ENCODE results near the gene LCLAT1.
A peak's percentile ranks its signal among the peaks of the same experiment; 100 is the strongest.
"Not testable (repeated sequence)": the region's sequence is repeated elsewhere in the genome, so short reads cannot be mapped to it uniquely, and the experiment has no call there.

Gene LCLAT1

DNA sequence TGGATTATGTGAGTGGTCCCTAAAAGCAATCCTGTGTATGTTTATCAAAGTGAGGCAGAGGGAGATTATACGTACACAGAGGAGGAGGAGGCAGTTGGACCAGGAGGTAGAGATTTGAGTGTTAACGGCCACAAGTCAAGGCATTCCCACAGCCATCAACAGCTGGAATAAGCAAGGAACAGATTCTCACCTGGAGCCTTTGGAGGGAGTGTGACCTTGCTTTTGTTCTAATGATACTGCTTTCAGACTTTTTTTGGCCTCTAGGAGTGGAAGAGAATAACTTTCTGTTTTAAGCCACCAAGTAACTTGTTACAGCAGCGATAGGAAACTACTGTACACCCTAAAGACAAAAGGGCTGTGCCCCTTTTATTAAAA is 18.1 kb downstream of the LCLAT1 start:
- TF ChIP-seq, protein P1, sequence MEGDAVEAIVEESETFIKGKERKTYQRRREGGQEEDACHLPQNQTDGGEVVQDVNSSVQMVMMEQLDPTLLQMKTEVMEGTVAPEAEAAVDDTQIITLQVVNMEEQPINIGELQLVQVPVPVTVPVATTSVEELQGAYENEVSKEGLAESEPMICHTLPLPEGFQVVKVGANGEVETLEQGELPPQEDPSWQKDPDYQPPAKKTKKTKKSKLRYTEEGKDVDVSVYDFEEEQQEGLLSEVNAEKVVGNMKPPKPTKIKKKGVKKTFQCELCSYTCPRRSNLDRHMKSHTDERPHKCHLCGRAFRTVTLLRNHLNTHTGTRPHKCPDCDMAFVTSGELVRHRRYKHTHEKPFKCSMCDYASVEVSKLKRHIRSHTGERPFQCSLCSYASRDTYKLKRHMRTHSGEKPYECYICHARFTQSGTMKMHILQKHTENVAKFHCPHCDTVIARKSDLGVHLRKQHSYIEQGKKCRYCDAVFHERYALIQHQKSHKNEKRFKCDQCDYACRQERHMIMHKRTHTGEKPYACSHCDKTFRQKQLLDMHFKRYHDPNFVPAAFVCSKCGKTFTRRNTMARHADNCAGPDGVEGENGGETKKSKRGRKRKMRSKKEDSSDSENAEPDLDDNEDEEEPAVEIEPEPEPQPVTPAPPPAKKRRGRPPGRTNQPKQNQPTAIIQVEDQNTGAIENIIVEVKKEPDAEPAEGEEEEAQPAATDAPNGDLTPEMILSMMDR (conservative IDR thresholded peaks at IDR 0.05), result no peak

DNA sequence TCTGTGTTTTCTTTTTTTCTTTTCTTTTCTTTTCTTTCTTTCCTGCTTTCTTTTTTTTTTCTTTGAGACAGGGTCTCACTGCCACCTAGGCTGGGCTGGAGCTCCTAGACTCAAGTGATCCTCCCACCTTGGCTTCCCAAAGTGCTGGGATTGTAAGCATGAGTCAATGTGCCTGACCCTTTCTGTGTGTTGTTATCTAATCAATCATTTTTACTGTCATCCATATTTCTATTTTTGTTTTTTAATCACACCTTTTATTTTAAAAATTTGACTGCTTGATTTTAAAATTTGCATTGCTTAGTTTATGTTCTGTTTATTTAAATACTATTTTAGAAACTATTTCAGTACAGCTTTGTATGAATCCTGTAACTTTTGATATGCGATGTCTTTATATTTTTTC is 19.2 kb downstream of the LCLAT1 start:
- TF ChIP-seq, protein P1 (conservative IDR thresholded peaks at IDR 0.05), result no peak

More for the DNA sequence above, 18.1 kb downstream of the LCLAT1 start:
- no peak overlapping the region for H3K27ac ChIP-seq

DNA sequence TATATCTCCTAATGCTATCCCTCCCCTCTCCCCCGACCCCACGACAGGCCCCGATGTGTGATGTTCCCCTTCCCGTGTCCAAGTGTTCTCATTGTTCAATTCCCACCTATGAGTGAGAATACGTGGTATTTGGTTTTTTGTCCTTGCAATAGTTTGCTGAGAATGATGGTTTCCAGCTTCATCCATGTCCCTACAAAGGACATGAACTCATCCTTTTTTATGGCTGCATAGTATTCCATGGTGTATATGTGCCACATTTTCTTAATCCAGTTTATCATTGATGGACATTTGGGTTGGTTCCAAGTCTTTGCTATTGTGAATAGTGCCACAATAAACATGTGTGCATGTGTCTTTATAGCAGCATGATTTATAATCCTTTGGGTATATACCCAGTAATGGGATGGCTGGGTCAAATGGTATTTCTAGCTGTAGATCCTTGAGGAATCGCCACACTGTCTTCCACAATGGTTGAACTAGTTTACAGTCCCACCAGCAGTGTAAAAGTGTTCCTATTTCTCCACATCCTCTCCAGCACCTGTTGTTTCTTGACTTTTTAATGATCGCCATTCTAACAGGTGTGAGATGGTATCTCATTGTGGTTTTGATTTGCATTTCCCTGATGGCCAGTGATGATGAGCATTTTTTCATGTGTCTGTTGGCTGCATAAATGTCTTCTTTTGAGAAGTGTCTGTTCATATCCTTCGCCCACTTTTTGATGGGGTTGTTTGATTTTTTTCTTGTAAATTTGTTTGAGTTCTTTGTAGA is 20.2 kb downstream of the LCLAT1 start:
- H3K27ac ChIP-seq, result not testable (repeated sequence)

More for the DNA sequence above, 19.2 kb downstream of the LCLAT1 start:
- H3K27ac ChIP-seq, result no peak overlapping the region

DNA sequence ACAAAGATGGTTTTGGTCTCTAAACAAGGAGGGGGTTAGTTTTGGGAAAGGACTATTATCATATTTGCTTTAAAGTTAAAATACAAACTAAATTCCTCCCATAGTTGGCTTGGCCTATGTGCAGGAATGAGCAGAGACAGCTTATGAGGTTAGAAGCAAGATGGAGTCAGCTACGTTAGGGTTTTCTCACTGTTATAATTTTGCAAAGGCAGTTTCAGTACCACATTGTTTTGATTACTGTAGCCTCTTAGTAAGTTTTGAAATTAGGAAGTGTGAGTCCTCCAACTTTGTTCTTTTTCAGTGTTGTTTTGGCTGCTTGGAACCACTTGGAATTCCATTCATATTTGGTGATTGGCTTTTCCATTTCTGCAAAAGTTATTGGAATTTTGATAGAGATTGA is 23.4 kb downstream of the LCLAT1 start:
- TF ChIP-seq, protein P1 (conservative IDR thresholded peaks at IDR 0.05), result no peak
- no peak overlapping the region for H3K27ac ChIP-seq

DNA sequence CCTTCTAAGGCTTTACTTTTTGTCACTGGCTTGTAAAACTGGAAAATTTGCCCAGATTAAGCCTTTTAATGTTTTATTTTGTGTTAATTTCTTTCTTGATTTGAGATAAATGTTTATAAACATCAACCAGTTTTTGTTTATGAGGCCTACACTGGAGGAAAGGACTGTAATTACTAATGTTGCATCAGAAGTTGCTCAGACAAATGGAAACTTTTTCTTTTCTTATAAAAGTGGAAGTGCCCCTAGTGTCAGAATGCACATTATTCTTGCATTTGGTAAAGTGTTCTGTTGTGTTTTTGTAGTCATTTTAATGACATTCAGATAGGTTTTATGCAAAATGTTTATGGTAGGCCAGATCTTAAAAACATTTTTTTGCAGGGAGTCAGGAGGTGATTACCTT is 25.3 kb downstream of the LCLAT1 start:
- no peak overlapping the region for H3K27ac ChIP-seq

DNA sequence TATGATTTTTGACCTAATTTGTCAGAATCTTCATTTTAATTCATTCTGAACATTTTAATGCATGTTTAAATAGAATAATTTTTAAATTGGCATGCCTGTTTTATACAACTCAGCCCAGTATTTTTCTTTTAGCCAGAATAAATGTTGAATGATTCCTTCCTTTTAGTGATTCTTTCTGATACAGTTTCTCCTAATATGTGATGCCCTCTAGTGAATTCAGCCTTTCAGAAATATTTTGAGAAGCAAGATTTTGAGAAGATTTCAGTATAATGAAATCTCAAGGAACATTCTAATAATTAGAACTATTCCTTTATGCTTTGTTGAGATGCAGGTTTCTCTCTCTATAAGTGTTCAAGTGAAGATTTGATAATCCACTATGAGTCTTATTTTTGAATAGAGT is 28.5 kb downstream of the LCLAT1 start:
- TF ChIP-seq, protein P1 (conservative IDR thresholded peaks at IDR 0.05), result peak; percentile 30
- H3K27ac ChIP-seq, result no peak overlapping the region

More for the DNA sequence above, 25.3 kb downstream of the LCLAT1 start:
- TF ChIP-seq, protein P1 (conservative IDR thresholded peaks at IDR 0.05), result no peak

DNA sequence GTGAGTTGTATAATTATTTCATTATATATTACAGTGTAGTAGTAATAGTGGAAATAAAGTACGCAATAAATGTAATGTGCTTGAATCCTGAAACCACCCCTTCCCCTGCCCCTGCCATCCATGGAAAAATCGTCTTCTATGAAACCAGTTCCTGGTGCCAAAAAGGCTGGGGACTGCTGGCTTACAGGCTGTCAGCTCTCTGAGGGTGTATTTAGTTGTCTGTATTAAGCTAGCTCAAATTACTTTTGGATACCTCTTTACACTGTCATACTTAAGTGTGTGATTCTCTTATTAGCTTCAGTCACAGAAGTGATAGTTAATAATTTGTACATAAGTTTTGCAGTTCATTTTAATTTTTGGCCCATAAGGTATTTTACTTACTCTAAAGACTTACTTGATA is 29.6 kb downstream of the LCLAT1 start:
- TF ChIP-seq, protein P1 (conservative IDR thresholded peaks at IDR 0.05), result no peak

DNA sequence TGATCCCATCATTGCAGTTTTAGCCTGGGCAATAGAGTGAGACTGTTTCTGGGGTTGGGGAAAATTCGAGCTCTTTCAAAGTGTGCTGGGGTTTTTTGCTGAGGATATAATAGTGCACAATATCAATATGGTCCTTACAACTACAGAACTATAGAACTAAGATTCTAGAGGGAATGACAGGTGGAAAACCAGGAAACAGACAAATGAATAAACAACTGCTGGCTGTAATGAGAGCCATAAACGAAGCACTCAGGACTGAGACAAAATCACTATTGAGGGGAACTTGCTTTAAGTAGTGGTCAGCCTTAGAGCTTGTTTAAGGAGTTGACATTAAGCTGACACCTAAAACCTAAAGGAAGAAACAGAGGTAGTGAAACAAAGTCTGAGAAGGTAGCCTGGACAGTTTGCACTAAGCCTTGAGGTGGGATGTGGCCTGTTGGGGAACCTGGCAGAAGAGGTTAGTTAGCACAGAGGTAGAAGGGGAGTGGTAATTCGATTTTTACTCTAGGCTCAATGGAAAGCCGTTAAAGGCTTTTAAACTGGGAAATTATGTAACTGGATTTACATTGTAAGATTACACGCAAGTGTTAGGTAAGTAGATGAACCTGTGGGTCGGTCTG is 33.8 kb downstream of the LCLAT1 start:
- no peak overlapping the region for H3K27ac ChIP-seq
- TF ChIP-seq, protein P1 (conservative IDR thresholded peaks at IDR 0.05), result no peak

More for the DNA sequence above, 29.6 kb downstream of the LCLAT1 start:
- H3K27ac ChIP-seq, result no peak overlapping the region
